HEK293 (cell line): Measurements from ENCODE around the gene HEPHL1.

Source experiments
- BCL11A ChIP-seq: fragments of 450-650 bp; formaldehyde crosslinking; IDR thresholded peaks from 2 replicates; pipeline ENCODE4 v1.5.1; 2016; ENCODE audit warnings: low read depth, missing biosample characterization, missing genetic modification characterization
- EGR2 ChIP-seq: fragments of 450-650 bp; formaldehyde crosslinking; IDR thresholded peaks from 2 replicates; pipeline ENCODE4 v1.5.1; 2016; ENCODE audit warnings: low read depth, missing biosample characterization, missing genetic modification characterization
- HOXA7 ChIP-seq: sonication (generic); formaldehyde crosslinking; IDR thresholded peaks from 2 replicates; pipeline ENCODE4 v1.8.1; 2022; ENCODE audit warnings: missing genetic modification reagents, borderline replicate concordance
- KLF1 ChIP-seq: fragments of 450-650 bp; formaldehyde crosslinking; IDR thresholded peaks from 2 replicates; pipeline ENCODE4 v1.5.1; 2016; ENCODE audit warnings: missing biosample characterization, missing genetic modification characterization
- KLF8 ChIP-seq: fragments of 450-650 bp; formaldehyde crosslinking; IDR thresholded peaks from 2 replicates; pipeline ENCODE4 v1.5.1; 2016; ENCODE audit warnings: missing biosample characterization, missing genetic modification characterization
- MYNN ChIP-seq: fragments of 450-650 bp; formaldehyde crosslinking; IDR thresholded peaks from 2 replicates; pipeline ENCODE4 v1.5.1; 2016; ENCODE audit warnings: missing biosample characterization, missing genetic modification characterization, borderline replicate concordance
- SCRT1 ChIP-seq: fragments of 450-650 bp; formaldehyde crosslinking; IDR thresholded peaks from 2 replicates; pipeline ENCODE4 v1.5.1; 2016; ENCODE audit warnings: missing biosample characterization, missing genetic modification characterization, borderline replicate concordance
- ZBTB20 ChIP-seq: fragments of 450-650 bp; formaldehyde crosslinking; IDR thresholded peaks from 2 replicates; pipeline ENCODE4 v1.5.1; 2016; ENCODE audit warnings: missing biosample characterization, missing genetic modification characterization
- ZIC2 ChIP-seq: fragments of 450-650 bp; formaldehyde crosslinking; IDR thresholded peaks from 2 replicates; pipeline ENCODE4 v1.5.1; 2016; ENCODE audit warnings: missing biosample characterization, missing genetic modification characterization
- ZNF112 ChIP-seq: fragments of 450-650 bp; formaldehyde crosslinking; IDR thresholded peaks from 2 replicates; pipeline ENCODE4 v1.5.0; 2017; ENCODE audit warnings: missing biosample characterization, missing genetic modification characterization
- ZNF114 ChIP-seq: fragments of 450-650 bp; formaldehyde crosslinking; IDR thresholded peaks from 2 replicates; pipeline ENCODE4 v1.5.0; 2017; ENCODE audit warnings: missing biosample characterization, missing genetic modification characterization
- ZNF146 ChIP-seq: fragments of 450-650 bp; formaldehyde crosslinking; IDR thresholded peaks from 2 replicates; pipeline ENCODE4 v1.5.1; 2016; ENCODE audit warnings: missing biosample characterization, missing genetic modification characterization
- ZNF16 ChIP-seq: fragments of 450-650 bp; formaldehyde crosslinking; IDR thresholded peaks from 2 replicates; pipeline ENCODE4 v1.5.1; 2016; ENCODE audit warnings: low read depth, missing biosample characterization, missing genetic modification characterization
- ZNF169 ChIP-seq: fragments of 450-650 bp; formaldehyde crosslinking; IDR thresholded peaks from 2 replicates; pipeline ENCODE4 v1.5.1; 2016; ENCODE audit warnings: missing biosample characterization, missing genetic modification characterization
- ZNF2 ChIP-seq: fragments of 450-650 bp; formaldehyde crosslinking; IDR thresholded peaks from 2 replicates; pipeline ENCODE4 v1.5.1; 2016; ENCODE audit warnings: missing biosample characterization, missing genetic modification characterization
- ZNF23 ChIP-seq: fragments of 450-650 bp; formaldehyde crosslinking; IDR thresholded peaks from 2 replicates; pipeline ENCODE4 v1.5.1; 2016; ENCODE audit warnings: missing biosample characterization, missing genetic modification characterization, borderline replicate concordance
- ZNF354C ChIP-seq: fragments of 450-650 bp; formaldehyde crosslinking; IDR thresholded peaks from 2 replicates; pipeline ENCODE4 v1.5.1; 2016; ENCODE audit warnings: missing biosample characterization, missing genetic modification characterization, low read depth, borderline replicate concordance
- ZNF423 ChIP-seq: fragments of 450-650 bp; formaldehyde crosslinking; IDR thresholded peaks from 2 replicates; pipeline ENCODE4 v1.5.1; 2016; ENCODE audit warnings: missing biosample characterization, missing genetic modification characterization
- ZNF426 ChIP-seq: fragments of 450-650 bp; formaldehyde crosslinking; IDR thresholded peaks from 2 replicates; pipeline ENCODE4 v1.5.1; 2017; ENCODE audit warnings: missing biosample characterization, missing genetic modification characterization, mild to moderate bottlenecking, inconsistent platforms, moderate library complexity
- ZNF548 ChIP-seq: fragments of 450-650 bp; formaldehyde crosslinking; IDR thresholded peaks from 2 replicates; pipeline ENCODE4 v1.5.1; 2016; ENCODE audit warnings: missing biosample characterization, missing genetic modification characterization
- ZNF560 ChIP-seq: fragments of 450-650 bp; formaldehyde crosslinking; IDR thresholded peaks from 2 replicates; pipeline ENCODE4 v1.5.1; 2017; ENCODE audit warnings: missing biosample characterization, missing genetic modification characterization, borderline replicate concordance
- ZNF571 ChIP-seq: fragments of 450-650 bp; formaldehyde crosslinking; IDR thresholded peaks from 2 replicates; pipeline ENCODE4 v1.5.0; 2017; ENCODE audit warnings: missing biosample characterization, missing genetic modification characterization
- ZNF600 ChIP-seq: fragments of 450-650 bp; formaldehyde crosslinking; IDR thresholded peaks from 2 replicates; pipeline ENCODE4 v1.5.1; 2016; ENCODE audit warnings: missing biosample characterization, missing genetic modification characterization
- ZNF660 ChIP-seq: fragments of 450-650 bp; IDR thresholded peaks from 2 replicates; pipeline ENCODE4 v1.5.1; 2018; ENCODE audit warnings: missing biosample characterization, mild to moderate bottlenecking, missing genetic modification characterization
- ZNF791 ChIP-seq: fragments of 450-650 bp; formaldehyde crosslinking; IDR thresholded peaks from 2 replicates; pipeline ENCODE4 v1.5.1; 2016; ENCODE audit warnings: missing biosample characterization, missing genetic modification characterization
- TF ChIP-seq, protein P1 (sequence below): fragments of 450-650 bp; formaldehyde crosslinking; IDR thresholded peaks from 2 replicates; pipeline ENCODE4 v1.5.1; 2016; ENCODE audit warnings: missing biosample characterization, missing genetic modification characterization
- TF ChIP-seq, protein P2 (sequence below): fragments of 450-650 bp; formaldehyde crosslinking; IDR thresholded peaks from 2 replicates; pipeline ENCODE4 v1.5.1; 2016; ENCODE audit warnings: missing biosample characterization, missing genetic modification characterization
- TF ChIP-seq, protein P3 (sequence below): fragments of 450-650 bp; formaldehyde crosslinking; IDR thresholded peaks from 2 replicates; pipeline ENCODE4 v1.5.1; 2016; ENCODE audit warnings: missing biosample characterization, missing genetic modification characterization
- TF ChIP-seq, protein P4 (sequence below): fragments of 450-650 bp; formaldehyde crosslinking; IDR thresholded peaks from 2 replicates; pipeline ENCODE4 v1.5.1; 2016; ENCODE audit warnings: missing biosample characterization, missing genetic modification characterization
- TF ChIP-seq, protein P5 (sequence below): fragments of 450-650 bp; formaldehyde crosslinking; IDR thresholded peaks from 2 replicates; pipeline ENCODE4 v1.5.1; 2016; ENCODE audit warnings: missing biosample characterization, missing genetic modification characterization, low read depth
- TF ChIP-seq, protein P6 (sequence below): fragments of 450-650 bp; formaldehyde crosslinking; IDR thresholded peaks from 2 replicates; pipeline ENCODE4 v1.5.1; 2017; ENCODE audit warnings: missing biosample characterization, missing genetic modification characterization

HEPHL1 gene

DNA sequence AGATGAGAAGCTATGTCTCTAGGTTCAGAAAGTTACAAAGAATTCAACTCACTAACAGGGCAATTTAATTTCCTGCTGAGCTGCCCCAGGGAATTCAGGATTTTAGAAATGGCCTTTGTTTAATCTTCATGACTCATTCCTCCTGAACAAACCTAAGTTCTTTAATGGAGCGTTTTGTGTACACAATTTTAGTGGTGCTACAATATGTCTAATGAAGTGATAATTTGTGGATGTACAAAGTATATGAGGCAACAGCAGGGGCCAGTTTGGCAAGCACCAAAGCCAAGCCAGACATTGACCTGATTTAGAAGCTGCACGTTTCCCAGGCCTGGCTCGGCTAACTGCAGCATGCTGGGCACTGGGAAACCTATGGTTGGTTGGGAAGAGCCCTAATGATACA, 34.4 kb upstream of the HEPHL1 start (continued):
- TF ChIP-seq ZNF571 (tag by site-specific recombination) (no peak), ZNF23 (no peak), ZBTB20 (no peak), ZNF112 (tag by site-specific recombination) (no peak), MYNN (tag by site-specific recombination) (no peak), ZNF560 (tag by site-specific recombination) (no peak), ZNF114 (tag by site-specific recombination) (no peak), KLF1 (tag by site-specific recombination) (no peak), ZNF354C (tag by site-specific recombination) (no peak), ZNF16 (tag by site-specific recombination) (no peak), BCL11A (peak; percentile 88; the same call in 1 of the 2 replicates), ZNF169 (tag by site-specific recombination) (no peak), EGR2 (tag by site-specific recombination) (no peak), ZNF146 (tag by site-specific recombination) (no peak), ZNF423 (tag by site-specific recombination) (no peak), KLF8 (tag by site-specific recombination) (0 out of 2 replicates have a peak, but pooled peaks have one; percentile 31), HOXA7 (CRISPR knock-in tag) (no peak), SCRT1 (tag by site-specific recombination) (no peak), ZNF426 (tag by site-specific recombination) (no peak), ZIC2 (tag by site-specific recombination) (peak; percentile 70), ZNF791 (tag by site-specific recombination) (no peak), ZNF548 (tag by site-specific recombination) (no peak), ZNF600 (tag by site-specific recombination) (no peak), ZNF660 (tag by site-specific recombination) (0 out of 2 replicates have a peak, but pooled peaks have one; percentile 56), ZNF2 (tag by site-specific recombination) (peak; percentile 46)
- TF ChIP-seq, protein P1, sequence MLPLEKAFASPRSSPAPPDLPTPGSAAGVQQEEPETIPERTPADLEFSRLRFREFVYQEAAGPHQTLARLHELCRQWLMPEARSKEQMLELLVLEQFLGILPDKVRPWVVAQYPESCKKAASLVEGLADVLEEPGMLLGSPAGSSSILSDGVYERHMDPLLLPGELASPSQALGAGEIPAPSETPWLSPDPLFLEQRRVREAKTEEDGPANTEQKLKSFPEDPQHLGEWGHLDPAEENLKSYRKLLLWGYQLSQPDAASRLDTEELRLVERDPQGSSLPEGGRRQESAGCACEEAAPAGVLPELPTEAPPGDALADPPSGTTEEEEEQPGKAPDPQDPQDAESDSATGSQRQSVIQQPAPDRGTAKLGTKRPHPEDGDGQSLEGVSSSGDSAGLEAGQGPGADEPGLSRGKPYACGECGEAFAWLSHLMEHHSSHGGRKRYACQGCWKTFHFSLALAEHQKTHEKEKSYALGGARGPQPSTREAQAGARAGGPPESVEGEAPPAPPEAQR (tag by site-specific recombination) = 0 out of 2 replicates have a peak, but pooled peaks have one; percentile 30
- TF ChIP-seq, protein P2, sequence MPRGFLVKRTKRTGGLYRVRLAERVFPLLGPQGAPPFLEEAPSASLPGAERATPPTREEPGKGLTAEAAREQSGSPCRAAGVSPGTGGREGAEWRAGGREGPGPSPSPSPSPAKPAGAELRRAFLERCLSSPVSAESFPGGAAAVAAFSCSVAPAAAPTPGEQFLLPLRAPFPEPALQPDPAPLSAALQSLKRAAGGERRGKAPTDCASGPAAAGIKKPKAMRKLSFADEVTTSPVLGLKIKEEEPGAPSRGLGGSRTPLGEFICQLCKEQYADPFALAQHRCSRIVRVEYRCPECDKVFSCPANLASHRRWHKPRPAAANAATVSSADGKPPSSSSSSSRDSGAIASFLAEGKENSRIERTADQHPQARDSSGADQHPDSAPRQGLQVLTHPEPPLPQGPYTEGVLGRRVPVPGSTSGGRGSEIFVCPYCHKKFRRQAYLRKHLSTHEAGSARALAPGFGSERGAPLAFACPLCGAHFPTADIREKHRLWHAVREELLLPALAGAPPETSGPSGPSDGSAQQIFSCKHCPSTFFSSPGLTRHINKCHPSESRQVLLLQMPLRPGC = peak; percentile 90
- TF ChIP-seq, protein P3, sequence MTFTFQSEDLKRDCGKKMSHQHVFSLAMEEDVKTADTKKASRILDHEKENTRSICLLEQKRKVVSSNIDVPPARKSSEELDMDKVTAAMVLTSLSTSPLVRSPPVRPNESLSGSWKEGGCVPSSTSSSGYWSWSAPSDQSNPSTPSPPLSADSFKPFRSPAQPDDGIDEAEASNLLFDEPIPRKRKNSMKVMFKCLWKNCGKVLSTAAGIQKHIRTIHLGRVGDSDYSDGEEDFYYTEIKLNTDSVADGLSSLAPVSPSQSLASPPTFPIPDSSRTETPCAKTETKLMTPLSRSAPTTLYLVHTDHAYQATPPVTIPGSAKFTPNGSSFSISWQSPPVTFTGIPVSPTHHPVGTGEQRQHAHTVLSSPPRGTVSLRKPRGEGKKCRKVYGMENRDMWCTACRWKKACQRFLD (tag by site-specific recombination) = no peak
- TF ChIP-seq, protein P4, sequence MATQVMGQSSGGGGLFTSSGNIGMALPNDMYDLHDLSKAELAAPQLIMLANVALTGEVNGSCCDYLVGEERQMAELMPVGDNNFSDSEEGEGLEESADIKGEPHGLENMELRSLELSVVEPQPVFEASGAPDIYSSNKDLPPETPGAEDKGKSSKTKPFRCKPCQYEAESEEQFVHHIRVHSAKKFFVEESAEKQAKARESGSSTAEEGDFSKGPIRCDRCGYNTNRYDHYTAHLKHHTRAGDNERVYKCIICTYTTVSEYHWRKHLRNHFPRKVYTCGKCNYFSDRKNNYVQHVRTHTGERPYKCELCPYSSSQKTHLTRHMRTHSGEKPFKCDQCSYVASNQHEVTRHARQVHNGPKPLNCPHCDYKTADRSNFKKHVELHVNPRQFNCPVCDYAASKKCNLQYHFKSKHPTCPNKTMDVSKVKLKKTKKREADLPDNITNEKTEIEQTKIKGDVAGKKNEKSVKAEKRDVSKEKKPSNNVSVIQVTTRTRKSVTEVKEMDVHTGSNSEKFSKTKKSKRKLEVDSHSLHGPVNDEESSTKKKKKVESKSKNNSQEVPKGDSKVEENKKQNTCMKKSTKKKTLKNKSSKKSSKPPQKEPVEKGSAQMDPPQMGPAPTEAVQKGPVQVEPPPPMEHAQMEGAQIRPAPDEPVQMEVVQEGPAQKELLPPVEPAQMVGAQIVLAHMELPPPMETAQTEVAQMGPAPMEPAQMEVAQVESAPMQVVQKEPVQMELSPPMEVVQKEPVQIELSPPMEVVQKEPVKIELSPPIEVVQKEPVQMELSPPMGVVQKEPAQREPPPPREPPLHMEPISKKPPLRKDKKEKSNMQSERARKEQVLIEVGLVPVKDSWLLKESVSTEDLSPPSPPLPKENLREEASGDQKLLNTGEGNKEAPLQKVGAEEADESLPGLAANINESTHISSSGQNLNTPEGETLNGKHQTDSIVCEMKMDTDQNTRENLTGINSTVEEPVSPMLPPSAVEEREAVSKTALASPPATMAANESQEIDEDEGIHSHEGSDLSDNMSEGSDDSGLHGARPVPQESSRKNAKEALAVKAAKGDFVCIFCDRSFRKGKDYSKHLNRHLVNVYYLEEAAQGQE (tag by site-specific recombination) = no peak
- TF ChIP-seq, protein P5, sequence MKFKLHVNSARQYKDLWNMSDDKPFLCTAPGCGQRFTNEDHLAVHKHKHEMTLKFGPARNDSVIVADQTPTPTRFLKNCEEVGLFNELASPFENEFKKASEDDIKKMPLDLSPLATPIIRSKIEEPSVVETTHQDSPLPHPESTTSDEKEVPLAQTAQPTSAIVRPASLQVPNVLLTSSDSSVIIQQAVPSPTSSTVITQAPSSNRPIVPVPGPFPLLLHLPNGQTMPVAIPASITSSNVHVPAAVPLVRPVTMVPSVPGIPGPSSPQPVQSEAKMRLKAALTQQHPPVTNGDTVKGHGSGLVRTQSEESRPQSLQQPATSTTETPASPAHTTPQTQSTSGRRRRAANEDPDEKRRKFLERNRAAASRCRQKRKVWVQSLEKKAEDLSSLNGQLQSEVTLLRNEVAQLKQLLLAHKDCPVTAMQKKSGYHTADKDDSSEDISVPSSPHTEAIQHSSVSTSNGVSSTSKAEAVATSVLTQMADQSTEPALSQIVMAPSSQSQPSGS (tag by site-specific recombination) = no peak; the same call in 1 of the 2 replicates
- TF ChIP-seq, protein P6, sequence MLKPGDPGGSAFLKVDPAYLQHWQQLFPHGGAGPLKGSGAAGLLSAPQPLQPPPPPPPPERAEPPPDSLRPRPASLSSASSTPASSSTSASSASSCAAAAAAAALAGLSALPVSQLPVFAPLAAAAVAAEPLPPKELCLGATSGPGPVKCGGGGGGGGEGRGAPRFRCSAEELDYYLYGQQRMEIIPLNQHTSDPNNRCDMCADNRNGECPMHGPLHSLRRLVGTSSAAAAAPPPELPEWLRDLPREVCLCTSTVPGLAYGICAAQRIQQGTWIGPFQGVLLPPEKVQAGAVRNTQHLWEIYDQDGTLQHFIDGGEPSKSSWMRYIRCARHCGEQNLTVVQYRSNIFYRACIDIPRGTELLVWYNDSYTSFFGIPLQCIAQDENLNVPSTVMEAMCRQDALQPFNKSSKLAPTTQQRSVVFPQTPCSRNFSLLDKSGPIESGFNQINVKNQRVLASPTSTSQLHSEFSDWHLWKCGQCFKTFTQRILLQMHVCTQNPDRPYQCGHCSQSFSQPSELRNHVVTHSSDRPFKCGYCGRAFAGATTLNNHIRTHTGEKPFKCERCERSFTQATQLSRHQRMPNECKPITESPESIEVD (tag by site-specific recombination) = peak; percentile 95
